RPMI8226 (cell line): ENCODE results near the gene SMAD9.

ENCODE experiments used
- DNase-seq: peaks from one replicate; pipeline ENCODE4 v3.0.0-alpha.2; 2015

The SMAD9 gene

DNA sequence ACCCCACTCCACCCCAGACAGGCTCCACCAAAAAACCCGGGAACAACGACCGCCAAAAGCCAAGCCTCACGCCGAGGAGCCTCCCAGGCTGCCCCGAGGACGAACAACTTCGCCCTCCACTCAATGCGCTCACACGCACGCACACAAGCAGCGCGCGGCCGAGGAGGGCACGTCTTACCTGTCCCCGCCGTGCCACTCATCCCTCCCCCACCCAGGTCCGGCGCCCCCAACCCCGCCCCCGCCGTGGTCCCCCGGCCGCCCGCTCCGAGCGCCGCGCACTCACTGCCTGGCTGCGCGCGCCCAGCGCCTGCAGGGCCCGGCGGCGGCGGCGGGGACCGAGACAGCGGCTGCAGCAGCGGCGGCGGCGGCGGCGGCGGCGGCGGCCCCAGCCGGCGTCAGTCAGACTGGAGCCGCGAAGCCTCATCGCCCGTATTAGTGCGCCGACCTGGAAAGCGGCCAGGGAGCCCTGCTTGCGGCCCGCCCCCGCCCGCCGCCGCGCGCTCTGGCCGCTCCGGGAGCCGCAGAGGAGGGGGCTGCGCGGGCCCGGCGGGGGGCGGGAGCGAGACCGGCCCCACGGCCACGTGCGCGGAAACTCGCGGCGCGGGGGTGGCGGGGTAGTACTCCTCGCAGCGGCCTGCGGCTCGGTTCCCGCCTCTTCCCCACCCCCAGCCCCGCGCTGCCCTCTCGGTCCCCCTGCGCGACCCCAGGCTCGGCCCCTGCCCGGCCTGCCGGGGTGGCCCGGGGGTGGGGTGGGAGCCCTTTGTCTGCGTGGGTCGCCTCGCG lies at the start of gene SMAD9:
TSS of gene SMAD9 (minus strand) at position 406 of the 783 bp plus-strand sequence. CDS start 40,549 bp downstream, outside the sequence.
- peak; percentile 36 for DNase-seq

DNA sequence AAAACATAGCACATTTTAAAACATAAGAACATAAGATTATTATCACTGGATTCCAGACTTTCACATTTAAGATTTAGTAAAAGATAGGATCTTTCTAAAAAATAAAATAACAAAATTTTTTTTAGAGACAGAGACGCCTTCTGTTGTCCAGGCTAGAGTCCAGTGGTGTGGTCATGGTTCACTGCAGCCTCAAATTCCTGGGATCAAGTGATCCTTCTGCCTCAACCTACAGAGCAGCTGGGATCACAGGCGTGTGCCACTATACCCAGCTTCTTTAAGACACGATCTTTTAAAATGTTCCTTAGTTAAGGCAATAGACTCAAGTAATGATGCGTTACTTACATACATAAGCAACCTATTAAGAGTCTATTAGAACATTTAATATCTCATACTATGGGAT lies 46.4 kb upstream of the SMAD9 start:
- no peak for DNase-seq

DNA sequence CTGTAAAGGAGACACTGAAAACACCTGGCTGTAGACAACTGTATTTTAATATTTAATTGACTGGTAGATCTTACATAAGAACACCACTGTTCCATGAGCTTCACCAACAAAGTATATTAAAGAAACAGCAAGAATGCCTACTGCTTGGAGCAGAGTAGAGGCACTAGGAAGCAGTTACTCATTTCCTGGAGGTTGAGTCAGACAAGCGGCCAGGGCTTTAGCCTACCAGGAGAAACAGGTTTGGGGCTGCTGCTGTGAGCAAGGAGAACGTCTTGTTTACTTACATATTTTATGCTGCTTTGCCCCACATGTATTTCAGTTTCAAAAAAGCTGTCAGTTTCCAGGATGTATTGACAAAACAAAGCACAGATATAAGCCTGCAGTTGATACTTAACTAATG lies 45.7 kb upstream of the SMAD9 start:
- no peak for DNase-seq

DNA sequence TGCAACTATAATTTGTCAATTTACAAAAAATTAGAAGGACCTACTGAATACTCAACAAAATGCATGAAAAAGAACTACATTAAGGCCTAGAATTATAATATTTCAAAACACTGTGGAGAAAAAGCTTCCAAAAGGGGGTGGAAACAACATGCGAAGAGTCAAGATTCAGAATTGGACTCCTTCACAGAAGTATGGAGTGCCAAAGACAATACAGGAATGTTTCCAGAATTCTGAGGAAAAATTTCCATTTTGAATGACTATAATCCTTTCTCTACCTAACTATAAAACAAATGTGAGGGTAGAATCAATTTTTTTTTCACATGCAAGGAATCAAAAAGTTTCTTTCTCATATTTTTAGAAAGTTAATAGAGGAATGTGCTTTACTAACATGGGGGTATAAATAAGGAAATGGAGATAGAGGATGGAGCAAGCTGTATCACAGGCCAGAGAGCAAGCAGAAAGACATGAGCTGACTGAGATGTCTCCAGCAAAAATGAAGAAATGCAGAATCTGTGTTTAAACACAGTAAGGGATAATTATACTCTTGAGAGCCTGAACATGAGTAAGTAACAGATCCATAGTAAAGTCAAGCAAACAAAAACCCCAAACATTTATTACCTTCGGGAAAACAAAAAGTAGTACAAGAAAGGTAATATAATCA lies 39.5 kb upstream of the SMAD9 start:
- DNase-seq = no peak

DNA sequence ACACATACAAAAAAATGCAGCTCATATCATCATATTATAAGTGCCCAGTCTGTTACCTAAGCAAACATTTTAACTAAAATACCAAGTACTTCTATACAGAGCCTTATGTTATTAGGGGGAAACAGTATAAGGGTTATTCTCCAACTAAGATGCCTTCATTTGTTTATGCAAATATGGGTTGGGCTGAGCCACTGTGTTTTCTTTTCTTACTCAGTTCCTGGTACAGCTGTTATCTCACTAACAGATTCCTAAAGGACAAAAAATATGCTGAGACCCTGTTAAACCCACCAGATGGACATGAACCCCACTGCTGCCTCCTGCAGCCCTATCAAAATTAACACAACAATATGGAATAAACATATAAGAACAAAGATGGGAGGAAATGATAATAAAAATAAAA lies 34.5 kb upstream of the SMAD9 start:
- DNase-seq = no peak

DNA sequence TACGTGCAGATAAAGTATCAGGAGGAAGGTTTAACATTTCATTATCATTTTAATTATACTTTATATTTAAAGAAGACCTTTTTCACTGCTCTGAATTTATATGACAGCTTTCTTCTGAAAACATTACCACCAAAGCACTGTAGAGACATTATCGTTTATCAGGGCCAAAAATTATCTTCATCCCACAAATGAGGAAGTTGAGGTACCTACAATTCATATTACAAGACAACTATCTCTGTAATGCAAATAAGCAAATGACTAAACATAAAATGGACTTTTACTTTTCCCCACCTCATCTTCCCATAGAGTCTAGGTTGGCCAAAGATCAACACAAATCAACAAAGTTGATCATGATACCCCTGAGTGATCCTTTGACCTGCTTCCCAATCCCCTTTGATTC lies 30.9 kb upstream of the SMAD9 start:
- no peak for DNase-seq

DNA sequence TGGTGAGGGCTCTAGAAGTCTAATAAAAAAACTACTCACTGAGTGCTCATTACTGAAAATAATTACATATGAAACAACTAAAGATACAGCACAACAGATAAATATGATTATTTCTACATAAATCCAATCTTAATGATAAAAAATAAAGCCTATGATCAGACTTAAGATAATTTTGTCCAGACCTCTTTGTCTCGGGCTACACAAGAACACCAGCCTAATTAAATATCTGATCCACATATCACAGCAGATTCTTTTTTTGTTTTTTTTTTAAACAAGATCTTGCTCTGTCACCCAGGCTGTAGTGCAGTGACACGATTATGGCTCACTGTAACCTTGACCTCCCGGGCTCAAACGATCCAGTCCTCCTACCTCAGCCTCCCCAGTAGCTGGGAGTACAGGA lies 30.3 kb upstream of the SMAD9 start:
- no peak for DNase-seq

DNA sequence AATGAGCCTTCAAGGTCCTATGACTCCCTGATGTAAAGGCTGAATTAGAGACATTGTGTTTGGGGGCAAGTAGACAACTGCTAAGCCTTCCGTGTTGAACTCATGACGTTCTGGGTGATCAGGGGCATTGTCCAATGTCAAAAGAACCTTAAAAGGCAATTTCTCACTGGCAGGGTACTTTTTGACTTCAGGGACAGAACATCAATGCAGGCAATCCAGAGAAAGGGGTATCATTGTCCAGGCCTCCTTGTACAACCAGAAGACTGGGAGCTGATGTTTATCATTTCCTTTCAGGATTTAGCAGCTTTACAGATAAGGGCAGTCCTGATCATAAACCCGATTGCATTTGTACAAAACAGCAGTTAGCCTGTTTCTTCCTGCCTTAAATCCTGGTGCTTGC lies 25.0 kb upstream of the SMAD9 start:
- DNase-seq = no peak

DNA sequence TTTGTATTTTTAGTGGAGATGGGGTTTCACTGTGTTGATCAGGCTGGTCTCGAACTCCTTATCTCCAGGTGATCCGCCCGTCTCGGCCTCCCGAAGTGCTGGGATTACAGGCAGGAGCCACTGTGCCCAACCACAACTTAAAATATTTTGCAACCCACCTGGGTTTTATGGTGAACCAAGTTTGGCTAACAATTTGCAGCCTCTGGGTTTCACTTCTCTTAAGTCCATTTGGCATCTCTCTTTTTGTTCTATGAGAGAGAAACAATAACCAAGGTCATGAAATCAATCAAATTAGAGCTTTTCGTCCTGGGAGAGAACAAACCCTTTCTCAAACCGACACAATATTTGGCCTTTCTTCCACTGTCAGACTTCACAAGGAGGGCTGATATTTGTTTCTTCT lies 5.6 kb upstream of the SMAD9 start:
- peak; percentile 26 for DNase-seq

DNA sequence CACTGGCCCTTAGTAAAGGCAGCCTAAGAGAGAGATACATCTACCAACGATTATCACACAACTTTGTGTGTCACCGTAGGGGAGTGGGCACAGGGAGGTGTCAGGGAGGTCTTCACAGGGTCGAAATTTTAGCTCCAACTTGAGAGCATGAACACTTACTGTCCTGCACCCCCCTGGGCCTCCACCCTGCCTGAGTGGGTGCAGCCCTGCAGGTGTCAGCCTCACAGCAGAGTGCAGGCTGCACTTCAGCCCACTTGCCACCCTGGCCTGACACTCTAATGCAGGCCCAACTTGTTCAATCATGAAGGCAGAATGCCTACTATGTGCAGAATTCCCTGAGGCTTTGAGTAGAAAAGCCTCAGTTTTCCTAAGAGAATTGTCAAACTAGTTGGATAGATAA lies 4.0 kb upstream of the SMAD9 start:
- DNase-seq = no peak

DNA sequence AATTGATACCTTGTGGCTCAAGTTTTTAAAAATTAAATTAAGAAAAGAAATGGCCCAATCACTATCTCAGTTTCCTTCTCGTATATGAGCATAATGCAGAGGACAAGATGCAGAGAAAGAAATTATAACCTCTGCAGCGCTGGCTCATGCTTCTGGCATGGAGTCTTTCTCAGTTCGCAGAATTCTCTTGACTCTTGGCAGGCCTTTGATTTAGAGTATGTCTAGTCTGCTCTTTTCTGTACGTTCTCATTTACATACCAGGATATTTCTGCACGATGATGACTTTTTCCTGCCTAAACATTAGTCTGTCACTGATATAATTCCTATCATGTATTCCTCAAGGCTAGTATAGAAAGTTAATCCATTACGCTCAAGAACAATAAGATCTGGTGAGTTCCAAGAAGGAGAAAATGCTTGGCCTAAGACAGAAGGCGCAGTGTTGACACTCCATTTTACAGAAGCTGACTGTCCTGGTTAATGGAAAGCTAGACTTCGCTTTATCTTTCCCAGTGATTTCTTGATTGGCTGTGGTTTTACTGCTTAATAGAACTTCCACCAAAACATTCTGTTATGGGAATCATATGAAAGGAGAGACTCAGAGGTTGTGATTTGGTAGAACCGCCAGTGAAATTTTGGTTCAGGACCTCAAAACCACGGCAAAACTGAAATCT lies 1.7 kb upstream of the SMAD9 start:
- no peak for DNase-seq

DNA sequence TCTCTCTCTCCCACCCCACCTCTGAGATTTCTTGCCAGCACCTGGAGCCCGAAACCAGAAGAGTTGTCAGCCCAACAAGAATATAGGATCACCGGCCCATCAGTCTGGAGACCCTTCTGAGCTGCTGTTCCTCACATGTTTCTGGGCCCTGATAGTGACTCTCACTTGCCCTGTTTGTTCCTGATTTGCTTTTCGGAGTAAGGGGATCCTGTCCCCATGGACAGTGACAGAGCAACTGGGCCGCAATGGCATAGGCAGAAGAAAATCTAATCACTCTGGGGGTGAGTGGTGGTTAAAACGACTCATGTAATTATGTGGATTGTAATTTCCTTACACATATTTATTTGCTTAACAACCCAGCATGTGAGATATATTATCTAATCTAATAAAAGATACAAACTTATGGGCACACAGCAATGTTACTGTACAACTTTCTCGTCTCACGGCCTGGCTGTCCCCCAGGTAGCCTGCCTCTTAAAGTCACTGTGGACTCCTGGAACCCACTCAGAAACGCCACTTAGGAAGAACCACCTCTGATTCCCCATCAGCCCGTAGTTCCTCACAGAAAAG lies 663 bp upstream of the SMAD9 start:
- no peak for DNase-seq

DNA sequence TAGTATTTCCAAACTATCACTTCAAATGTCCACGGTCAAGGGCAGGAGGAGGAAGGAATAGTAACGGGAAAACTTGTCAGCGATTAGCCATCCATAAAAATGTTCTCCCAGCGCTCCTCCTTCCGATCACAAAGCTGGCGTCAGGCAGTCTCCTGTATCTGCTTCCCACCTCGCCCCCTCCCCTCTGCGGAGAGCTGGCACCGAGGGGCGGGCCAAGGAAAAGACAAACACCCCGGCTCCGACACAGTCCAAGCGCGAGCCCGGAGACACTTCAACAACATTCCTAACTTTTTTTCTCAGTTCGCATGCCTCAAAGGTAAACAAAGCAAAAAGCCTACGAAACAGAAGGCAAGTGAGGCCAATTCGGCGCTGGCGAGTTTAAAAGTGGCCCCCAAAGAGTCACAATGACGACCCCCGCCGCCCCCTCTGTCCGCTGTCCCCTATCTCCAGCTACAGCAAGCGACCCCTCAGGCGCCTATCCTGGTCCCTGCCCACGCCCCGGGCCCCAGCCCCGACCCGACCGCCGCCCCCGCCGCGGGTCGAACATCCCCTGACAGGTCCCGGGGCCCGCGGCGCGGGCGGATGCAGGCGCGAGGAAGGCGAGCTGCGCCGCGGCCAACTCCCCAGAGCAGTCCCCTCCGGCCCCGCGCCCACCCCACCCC lies 736 bp downstream of the SMAD9 start:
- DNase-seq = no peak

DNA sequence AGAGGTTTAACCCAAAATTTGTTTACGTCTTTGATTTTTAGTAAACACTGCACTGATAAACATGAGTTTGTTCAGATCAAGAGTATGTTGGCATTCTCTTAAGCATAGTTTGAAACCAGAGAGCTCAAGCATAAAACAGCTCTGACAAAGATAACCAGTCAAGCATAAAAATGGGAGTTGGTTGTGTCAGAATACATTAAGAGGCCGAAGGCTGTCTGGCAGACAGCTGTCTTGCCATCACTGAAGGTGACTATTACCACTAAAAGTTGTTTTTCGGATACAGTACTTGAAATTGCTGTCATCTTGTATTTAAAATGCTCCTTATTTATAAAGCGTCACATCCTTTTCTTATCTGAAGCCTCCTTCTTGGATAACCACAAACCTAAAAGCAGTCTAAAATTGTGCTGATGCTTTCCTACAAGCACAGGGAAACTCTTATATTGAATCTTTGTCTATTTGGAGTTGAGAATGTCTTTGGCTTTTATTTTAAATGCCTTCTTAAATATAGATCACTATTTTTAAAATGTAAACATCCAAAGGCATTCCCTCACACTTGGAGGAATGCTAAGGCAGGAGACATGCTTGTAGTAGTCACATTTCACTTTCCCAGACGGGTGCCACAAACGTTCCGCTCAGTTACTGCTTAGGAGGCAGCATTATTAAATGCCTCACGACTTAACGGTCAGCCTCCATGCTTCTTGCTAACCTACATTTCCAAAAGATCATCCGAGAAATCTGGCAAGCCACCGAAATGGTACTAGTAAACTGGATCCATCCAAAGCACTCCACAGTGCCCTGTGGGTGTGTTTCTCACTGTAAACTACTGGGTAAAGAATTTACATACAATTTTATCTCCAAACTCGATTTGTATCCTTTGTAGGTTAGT lies 1.5 kb downstream of the SMAD9 start:
- DNase-seq = no peak

DNA sequence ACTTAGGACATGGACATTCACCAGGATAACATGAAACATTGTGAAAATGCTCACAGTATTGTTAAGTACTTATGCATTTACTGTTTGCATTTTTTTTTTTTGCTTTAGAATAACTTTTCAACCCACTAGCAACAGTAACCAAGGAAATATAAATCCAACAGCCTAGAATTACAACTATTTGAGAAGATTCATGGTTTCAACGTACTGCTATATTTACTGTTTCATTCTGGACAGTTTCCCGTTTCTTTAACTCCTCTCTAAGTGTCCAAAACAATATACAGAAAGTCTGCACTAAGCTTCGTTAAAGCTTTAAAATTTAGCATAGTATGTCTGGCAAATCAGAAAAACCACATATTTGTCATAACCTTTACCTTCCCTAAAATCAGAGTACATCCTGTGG lies 2.7 kb downstream of the SMAD9 start:
- DNase-seq = no peak

DNA sequence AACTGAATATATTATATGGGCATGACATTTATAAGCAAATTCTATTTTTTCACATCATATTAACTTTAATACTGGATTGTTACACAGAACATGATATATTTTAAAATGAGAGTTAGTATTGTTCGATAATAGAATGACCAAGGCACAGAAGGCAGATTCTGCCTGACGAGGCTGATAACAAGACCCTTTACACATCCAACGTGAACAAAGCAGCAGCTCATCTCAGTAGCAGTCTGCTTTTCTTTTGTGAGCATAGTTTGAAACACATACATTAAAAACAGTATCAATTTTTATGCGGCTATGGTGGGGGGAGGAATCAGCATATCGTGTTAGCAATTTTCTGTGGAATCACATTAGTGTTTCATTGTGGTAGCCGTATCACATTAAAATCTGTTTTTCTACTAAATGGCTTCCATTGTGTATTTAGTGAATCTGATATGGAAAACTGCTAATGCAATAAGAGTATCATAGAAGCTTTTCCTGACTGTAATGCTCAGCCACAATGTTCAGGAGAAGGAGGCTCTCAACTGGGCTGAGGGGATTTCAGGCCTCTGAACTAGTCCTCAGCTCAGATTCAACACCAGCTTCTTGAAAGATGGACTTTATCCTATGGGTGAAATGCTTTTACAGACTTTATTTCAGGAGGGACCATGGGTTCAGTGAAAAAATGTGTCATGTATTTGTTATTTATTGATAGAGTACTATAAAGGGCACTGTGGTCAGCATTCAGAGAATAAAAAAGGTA lies 4.0 kb downstream of the SMAD9 start:
- DNase-seq = no peak

DNA sequence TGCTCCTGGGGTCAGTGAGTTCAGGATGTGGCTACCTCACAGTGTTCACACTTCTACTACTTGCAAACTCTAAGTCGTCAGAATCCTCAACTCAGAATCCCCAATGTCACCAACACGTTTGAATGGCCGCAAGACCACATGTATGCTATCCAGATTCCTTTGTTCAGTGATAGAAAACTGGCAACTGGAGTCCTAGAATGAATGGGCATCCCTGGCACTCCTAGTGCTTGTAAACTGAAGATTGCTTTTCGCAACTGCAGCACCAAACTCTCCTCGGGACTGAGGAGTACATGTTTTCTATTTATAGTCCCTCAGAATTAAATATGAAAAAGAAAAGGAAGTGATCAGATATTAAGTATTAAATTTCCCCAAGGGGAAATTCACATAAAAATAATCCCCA lies 4.9 kb downstream of the SMAD9 start:
- no peak for DNase-seq

DNA sequence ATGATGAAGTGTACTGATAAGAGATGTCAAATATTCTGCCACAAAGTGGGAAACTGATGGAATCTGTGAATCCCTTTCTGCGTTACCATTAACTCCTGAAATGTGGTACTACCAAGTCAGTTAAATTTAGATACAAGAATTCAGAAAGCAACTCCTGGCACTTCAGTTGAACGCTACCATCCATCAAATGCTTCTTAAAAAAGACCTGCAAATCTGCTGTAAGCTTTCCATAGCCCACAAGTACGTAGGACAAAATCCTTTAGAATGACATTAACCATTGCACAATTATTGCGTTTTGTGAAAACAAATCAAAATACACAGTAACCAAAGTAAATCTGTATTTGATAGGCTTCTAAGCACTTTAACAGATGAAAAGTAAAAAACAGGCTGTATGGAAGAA lies 5.4 kb downstream of the SMAD9 start:
- DNase-seq = no peak

DNA sequence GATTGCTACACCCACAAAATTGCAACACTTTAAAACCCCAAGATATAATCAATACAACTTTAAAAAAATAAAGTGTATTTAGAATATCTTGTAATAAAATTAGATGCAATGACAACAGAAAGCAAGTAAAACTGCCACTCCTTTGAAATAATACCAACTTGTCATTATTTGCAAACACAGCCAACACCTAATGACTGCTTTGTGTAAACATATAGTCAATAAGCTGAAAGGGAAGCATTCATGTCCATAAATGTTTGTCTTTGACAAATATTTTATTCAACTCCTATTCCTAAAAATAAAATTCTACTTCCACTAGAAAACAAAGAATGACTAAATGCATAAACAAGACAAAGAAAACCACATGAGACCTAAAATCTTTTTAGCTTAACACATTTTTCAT lies 6.6 kb downstream of the SMAD9 start:
- DNase-seq = no peak

DNA sequence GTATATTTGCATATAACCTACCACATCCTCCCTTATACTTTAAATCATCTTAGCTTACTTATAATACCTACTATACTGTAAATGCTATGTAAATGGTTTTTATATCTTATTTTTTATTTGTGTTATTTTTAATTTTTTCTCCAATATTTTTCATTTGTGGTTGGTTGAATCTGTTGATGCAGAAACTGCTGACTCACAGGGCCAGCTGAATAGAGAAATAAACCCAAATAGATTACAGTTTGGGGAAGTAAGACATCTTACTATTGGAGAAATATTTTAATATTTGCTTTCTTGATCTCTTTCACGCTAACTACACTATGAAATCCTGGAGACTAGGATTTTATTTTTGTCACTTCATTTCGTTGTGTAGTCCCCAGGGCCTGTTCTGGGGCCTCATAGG lies 7.1 kb downstream of the SMAD9 start:
- no peak for DNase-seq

DNA sequence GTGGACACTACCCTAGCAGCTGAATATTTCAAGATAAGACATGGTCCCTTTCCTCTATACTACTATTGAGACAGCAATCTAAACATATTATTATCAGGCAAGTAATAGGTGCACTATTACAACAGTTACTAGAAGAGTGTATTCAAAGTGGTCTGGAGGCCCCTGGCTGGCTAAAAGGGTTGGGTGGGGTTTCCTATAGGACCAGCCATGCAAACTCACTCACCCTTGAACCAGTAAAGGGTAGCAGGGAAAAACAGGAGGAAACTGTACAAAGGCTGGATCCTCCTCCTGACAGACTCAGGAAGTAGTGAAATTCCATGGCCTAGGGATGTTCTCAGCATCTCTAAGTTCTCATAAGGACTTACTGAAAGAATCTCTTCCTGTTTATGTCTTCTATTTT lies 7.7 kb downstream of the SMAD9 start:
- DNase-seq = no peak

DNA sequence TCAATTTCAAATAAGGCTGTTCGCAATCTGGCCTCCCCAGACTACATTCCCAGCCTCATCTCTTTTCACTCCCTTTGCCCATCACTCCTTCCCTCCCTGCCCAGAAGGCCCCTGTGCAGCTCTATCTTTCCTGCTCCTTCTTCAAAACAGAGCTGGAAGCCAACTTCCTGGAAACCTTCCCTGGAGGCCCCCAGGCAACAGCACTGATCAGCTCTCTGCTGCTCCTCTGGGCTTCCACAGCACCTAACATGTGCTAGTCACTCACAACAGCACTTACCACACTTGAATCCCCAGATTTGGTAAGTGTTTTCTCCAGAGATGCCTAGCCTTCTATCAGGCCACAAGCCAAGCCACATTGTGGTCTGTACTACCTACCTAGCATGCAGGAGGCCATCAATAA lies 9.5 kb downstream of the SMAD9 start:
- no peak for DNase-seq
